GM10248 (cell line): ENCODE results near the gene INSYN2B.

Experiments used
- CTCF ChIA-PET: fragments of 300-600 bp; sonication (Branson Sonifier 250); formaldehyde crosslinking; extraction: SDS; loops from one replicate; lab custom pipeline; 2021; ENCODE audit warnings: antibody characterized with exemption; lab: Yijun Ruan, JAX
- POLR2A ChIA-PET: fragments of 350-650 bp; sonication (Branson Sonifier 250); formaldehyde crosslinking; extraction: SDS; loops from one replicate; lab custom pipeline; 2020; ENCODE audit warnings: antibody characterized with exemption; lab: Yijun Ruan, JAX
- DNase-seq: peaks from one replicate; pipeline ENCODE4 v3.0.0; 2012; ENCODE audit errors: extremely low spot score
- TF ChIP-seq, protein P1 (sequence below): IDR thresholded peaks from 2 replicates; pipeline ENCODE4 v1.5.1; 2012; ENCODE audit warnings: mild to moderate bottlenecking, low read depth; ENCODE audit errors: extremely low read depth, missing control alignments, control extremely low read depth

The INSYN2B gene

DNA sequence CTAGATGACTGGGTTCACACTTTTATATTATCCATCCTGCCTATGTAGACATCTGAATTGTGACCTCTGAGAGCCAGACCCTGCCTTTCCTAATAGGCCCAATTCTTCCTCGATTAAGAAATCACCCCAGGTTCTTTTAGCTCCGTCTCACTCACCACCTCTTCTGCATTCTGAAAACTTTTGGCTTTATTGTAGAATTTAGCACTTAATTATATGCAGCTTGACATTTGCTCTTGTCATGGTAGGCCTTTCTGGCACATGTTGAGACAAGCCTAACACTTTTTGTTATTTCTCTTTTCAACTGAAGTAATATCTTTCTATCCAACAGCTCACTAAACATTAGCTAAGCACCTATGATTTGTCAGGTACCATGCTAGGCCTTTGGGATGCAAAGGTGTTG lies 163.3 kb downstream of the INSYN2B start:
- DNase-seq = no peak
- CTCF ChIA-PET = interaction anchor here (0.8 kb wide), 1 partner anchor 12 kb away, joined by 3 read pairs; no protein-coding TSS in a partner anchor
- POLR2A ChIA-PET = no interaction called here
- TF ChIP-seq, protein P1, sequence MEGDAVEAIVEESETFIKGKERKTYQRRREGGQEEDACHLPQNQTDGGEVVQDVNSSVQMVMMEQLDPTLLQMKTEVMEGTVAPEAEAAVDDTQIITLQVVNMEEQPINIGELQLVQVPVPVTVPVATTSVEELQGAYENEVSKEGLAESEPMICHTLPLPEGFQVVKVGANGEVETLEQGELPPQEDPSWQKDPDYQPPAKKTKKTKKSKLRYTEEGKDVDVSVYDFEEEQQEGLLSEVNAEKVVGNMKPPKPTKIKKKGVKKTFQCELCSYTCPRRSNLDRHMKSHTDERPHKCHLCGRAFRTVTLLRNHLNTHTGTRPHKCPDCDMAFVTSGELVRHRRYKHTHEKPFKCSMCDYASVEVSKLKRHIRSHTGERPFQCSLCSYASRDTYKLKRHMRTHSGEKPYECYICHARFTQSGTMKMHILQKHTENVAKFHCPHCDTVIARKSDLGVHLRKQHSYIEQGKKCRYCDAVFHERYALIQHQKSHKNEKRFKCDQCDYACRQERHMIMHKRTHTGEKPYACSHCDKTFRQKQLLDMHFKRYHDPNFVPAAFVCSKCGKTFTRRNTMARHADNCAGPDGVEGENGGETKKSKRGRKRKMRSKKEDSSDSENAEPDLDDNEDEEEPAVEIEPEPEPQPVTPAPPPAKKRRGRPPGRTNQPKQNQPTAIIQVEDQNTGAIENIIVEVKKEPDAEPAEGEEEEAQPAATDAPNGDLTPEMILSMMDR = no peak

DNA sequence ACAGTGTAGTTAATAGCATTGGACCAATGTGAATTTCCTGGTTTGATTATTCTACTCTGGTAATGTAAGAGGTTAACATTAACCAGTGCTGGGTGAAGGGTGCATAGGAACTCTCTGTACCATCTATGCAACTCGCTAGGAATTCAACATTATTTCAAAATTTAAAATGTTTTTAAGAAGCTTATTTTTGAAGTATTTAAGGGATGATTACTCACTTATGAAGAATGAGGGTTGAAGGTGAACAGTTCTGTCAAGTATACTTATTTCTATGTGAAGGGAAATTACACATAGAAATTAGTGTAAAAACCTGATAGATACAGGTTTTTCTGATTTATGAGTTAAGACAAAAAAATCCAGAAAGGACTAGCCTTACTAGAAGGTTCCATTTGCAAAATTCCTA lies 165.8 kb downstream of the INSYN2B start:
- POLR2A ChIA-PET = no interaction called here
- no peak for DNase-seq
- TF ChIP-seq, protein P1 = no peak
- CTCF ChIA-PET = interaction anchor here (0.9 kb wide), 1 partner anchor 17 kb away, joined by 3 read pairs; no protein-coding TSS in a partner anchor
